ENCODE results near the gene GNB1. TPM values are rescaled to one million over a fixed set of nuclear protein-coding genes. Genes with fewer than 3 reads are reported as not detected.
"Not testable (repeated sequence)": the region's sequence is repeated elsewhere in the genome, so short reads cannot be mapped to it uniquely, and the experiment has no call there.

GNB1 gene
- total RNA-seq, 1 experiment from 2014 or later = 339 TPM

- H3K4me1 Mint-ChIP-seq; H3K9me3 Mint-ChIP-seq; DNase-seq (ENCODE audit: low spot score); H3K4me3 Mint-ChIP-seq; H3K27me3 Mint-ChIP-seq (ENCODE audit: low read depth); H3K27ac Mint-ChIP-seq; POLR2A ChIA-PET; H3K36me3 Mint-ChIP-seq: not testable (repeated sequence)
- CTCF ChIA-PET = interaction anchor here (0.9 kb wide), 1 partner anchor 163 kb away, joined by 3 read pairs; no protein-coding TSS in a partner anchor
- peak; percentile 87 for ATAC-seq
Measured at GRCh38 chr1:1746566-1746909, 144.3 kb downstream of the GNB1 start.

- CTCF ChIA-PET = interaction anchor here (0.9 kb wide), 1 partner anchor 163 kb away, joined by 3 read pairs; no protein-coding TSS in a partner anchor
- POLR2A ChIA-PET; H3K36me3 Mint-ChIP-seq; H3K27ac Mint-ChIP-seq; H3K27me3 Mint-ChIP-seq (ENCODE audit: low read depth); H3K9me3 Mint-ChIP-seq; H3K4me1 Mint-ChIP-seq: not testable (repeated sequence)
- DNase-seq (ENCODE audit: low spot score) (peak; percentile 61), ATAC-seq (peak; percentile 65)
- H3K4me3 Mint-ChIP-seq = peak overlapping the region; percentile 62
Measured at GRCh38 chr1:1745651-1746565, 145.0 kb downstream of the GNB1 start.

- Mint-ChIP-seq H3K36me3 (peaks cover 10% of the 10 kb centered on the region), H3K27ac (0 out of 2 replicates have a peak overlapping the region, but pooled peaks have one; percentile 41)
- POLR2A ChIA-PET; ATAC-seq; DNase-seq (ENCODE audit: low spot score); H3K9me3 Mint-ChIP-seq; H3K27me3 Mint-ChIP-seq (ENCODE audit: low read depth); CTCF ChIA-PET; H3K4me3 Mint-ChIP-seq; H3K4me1 Mint-ChIP-seq: not testable (repeated sequence)
Measured at GRCh38 chr1:1742529-1742928, 148.4 kb downstream of the GNB1 start.

GRCh38 chr1:1741013-1741412, 149.9 kb downstream of the GNB1 start:
- CTCF ChIA-PET; H3K4me3 Mint-ChIP-seq; DNase-seq (ENCODE audit: low spot score); H3K27ac Mint-ChIP-seq; H3K4me1 Mint-ChIP-seq; ATAC-seq; POLR2A ChIA-PET; H3K9me3 Mint-ChIP-seq; H3K27me3 Mint-ChIP-seq (ENCODE audit: low read depth): not testable (repeated sequence)
- H3K36me3 Mint-ChIP-seq = peaks cover 18% of the 10 kb centered on the region

GRCh38 chr1:1738799-1739337, 152.0 kb downstream of the GNB1 start:
- H3K27me3 Mint-ChIP-seq (ENCODE audit: low read depth); CTCF ChIA-PET; ATAC-seq; H3K4me3 Mint-ChIP-seq; H3K9me3 Mint-ChIP-seq; DNase-seq (ENCODE audit: low spot score); H3K27ac Mint-ChIP-seq; H3K4me1 Mint-ChIP-seq; POLR2A ChIA-PET: not testable (repeated sequence)
- peaks cover 19% of the 10 kb centered on the region for H3K36me3 Mint-ChIP-seq

GRCh38 chr1:1737675-1738590, 153.0 kb downstream of the GNB1 start:
- DNase-seq (ENCODE audit: low spot score); POLR2A ChIA-PET; H3K4me3 Mint-ChIP-seq; H3K27me3 Mint-ChIP-seq (ENCODE audit: low read depth); H3K4me1 Mint-ChIP-seq; H3K9me3 Mint-ChIP-seq; CTCF ChIA-PET; ATAC-seq: not testable (repeated sequence)
- H3K27ac Mint-ChIP-seq = peak overlapping the region; percentile 60; the same call in 1 of the 2 replicates
- peaks cover 19% of the 10 kb centered on the region for H3K36me3 Mint-ChIP-seq

Other genes with a start within 250 kb of the GNB1 start
- 39.5 to 41.2 TPM (median 40.7 TPM) in 3 replicates for gene CDK11B, start 232.1 kb downstream of the GNB1 start, total RNA-seq (2021)
- 51.3 to 51.6 TPM (median 51.6 TPM) in 3 replicates for gene SLC35E2B, start 198.3 kb downstream of the GNB1 start, total RNA-seq (2021)
- gene CDK11A, start 166.7 kb downstream of the GNB1 start, total RNA-seq (2021) = 47.8 to 54.7 TPM (median 52.0 TPM) in 3 replicates
- gene NADK, start 112.6 kb downstream of the GNB1 start, total RNA-seq (2021) = 106 to 124 TPM (median 119 TPM) in 3 replicates
- 0.87 to 2.1 TPM (median 1.9 TPM) in 3 replicates for gene CALML6, start 24.2 kb upstream of the GNB1 start, total RNA-seq (2021)
- 15.0 to 21.9 TPM (median 20.0 TPM) in 3 replicates for gene TMEM52, start 28.2 kb upstream of the GNB1 start, total RNA-seq (2021)
- gene CFAP74, start 112.7 kb upstream of the GNB1 start, total RNA-seq (2021) = 0.34 to 0.39 TPM (median 0.35 TPM) in 3 replicates
- 1.7 to 2.0 TPM (median 1.8 TPM) in 3 replicates for gene GABRD, start 128.3 kb upstream of the GNB1 start, total RNA-seq (2021)
- 51.9 to 52.9 TPM (median 52.5 TPM) in 3 replicates for gene PRKCZ, start 159.3 kb upstream of the GNB1 start, total RNA-seq (2021)

Measured in WTC11 (cell line).